GM12874 (cell line): Measurements from ENCODE around the gene RAB25.

Experiments
- TF ChIP-seq, protein P1 (sequence below): IDR thresholded peaks from 2 replicates; pipeline ENCODE4 v1.5.1; 2011; ENCODE audit warnings: low read depth, mild to moderate bottlenecking, control low read depth, low read length, moderate library complexity; ENCODE audit not compliant: insufficient read depth

The RAB25 gene

DNA sequence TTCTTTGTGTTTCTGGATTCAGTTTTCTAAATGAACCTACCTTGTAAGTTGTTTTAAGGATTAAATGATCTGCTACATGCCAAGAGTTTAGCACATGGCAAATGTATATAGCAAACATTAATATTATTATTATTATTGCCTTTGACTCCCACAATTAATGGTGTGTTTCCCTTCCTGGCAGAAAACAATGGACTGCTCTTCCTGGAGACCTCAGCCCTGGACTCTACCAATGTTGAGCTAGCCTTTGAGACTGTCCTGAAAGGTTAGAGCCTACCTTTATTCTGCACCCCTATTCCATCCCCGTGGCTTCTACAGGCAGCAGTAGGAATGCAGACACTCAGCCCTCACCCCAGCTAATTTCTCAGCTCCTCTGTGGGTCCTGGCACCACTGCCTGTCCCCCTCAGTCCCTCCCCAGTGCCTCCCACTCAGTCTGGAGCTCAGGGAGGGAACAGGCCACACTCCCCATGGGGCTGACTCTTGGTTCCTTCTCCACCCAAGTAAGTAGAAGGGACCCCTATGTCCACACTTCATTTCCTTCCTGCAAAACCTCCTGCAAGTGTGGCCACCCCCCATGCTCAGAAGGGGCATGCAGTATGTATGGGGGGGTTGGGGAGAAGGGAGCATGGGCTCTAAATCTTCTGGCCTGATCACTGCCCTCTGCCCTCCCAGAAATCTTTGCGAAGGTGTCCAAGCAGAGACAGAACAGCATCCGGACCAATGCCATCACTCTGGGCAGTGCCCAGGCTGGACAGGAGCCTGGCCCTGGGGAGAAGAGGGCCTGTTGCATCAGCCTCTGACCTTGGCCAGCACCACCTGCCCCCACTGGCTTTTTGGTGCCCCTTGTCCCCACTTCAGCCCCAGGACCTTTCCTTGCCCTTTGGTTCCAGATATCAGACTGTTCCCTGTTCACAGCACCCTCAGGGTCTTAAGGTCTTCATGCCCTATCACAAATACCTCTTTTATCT lies 8.8 kb downstream of the RAB25 start:
- TF ChIP-seq, protein P1, sequence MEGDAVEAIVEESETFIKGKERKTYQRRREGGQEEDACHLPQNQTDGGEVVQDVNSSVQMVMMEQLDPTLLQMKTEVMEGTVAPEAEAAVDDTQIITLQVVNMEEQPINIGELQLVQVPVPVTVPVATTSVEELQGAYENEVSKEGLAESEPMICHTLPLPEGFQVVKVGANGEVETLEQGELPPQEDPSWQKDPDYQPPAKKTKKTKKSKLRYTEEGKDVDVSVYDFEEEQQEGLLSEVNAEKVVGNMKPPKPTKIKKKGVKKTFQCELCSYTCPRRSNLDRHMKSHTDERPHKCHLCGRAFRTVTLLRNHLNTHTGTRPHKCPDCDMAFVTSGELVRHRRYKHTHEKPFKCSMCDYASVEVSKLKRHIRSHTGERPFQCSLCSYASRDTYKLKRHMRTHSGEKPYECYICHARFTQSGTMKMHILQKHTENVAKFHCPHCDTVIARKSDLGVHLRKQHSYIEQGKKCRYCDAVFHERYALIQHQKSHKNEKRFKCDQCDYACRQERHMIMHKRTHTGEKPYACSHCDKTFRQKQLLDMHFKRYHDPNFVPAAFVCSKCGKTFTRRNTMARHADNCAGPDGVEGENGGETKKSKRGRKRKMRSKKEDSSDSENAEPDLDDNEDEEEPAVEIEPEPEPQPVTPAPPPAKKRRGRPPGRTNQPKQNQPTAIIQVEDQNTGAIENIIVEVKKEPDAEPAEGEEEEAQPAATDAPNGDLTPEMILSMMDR: no peak

GRCh38 chr1:156070548-156070947 lies 9.6 kb downstream of the RAB25 start:
- TF ChIP-seq, protein P1: no peak

DNA sequence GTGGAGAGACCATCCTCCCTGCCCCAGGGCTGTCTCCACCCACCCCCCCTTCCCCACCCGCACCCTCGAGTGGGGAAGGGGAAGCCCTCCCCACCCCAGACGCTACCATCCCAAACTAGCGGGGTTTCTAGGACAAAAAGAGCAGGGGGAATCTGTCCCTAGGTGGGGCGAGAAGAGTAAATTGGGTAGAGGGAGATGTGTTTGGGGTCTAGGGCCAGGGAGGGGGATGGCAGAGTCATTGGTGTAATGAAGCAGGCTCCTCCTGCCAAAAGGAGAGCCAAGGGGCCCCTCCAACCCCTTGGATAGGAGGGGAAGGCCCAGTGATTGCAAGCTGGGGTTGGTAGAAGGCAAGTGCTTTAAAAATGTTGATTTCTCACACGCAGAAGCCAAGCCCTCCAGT lies 11.3 kb downstream of the RAB25 start:
- TF ChIP-seq, protein P1: no peak

- TF ChIP-seq, protein P1: no peak
Measured at GRCh38 chr1:156073110-156073687, 12.2 kb downstream of the RAB25 start.

GRCh38 chr1:156073740-156074139 lies 12.8 kb downstream of the RAB25 start:
- TF ChIP-seq, protein P1: no peak

- TF ChIP-seq, protein P1: no peak
Measured at GRCh38 chr1:156074661-156075060, 13.7 kb downstream of the RAB25 start.

GRCh38 chr1:156075162-156075561 lies 14.2 kb downstream of the RAB25 start:
- TF ChIP-seq, protein P1: no peak
